GM19324 (cell line): Measurements from ENCODE around the gene GRWD1.
A peak's percentile ranks its signal among the peaks of the same experiment; 100 is the strongest.

Source experiments
- ATAC-seq: cut with Tn5 transposase; IDR thresholded peaks from one replicate; pipeline ENCODE4 v1.9.1; 2021; ENCODE audit warnings: mild to moderate bottlenecking, moderate library complexity; ENCODE audit not compliant: unreplicated experiment, low FRiP score

The GRWD1 gene

DNA sequence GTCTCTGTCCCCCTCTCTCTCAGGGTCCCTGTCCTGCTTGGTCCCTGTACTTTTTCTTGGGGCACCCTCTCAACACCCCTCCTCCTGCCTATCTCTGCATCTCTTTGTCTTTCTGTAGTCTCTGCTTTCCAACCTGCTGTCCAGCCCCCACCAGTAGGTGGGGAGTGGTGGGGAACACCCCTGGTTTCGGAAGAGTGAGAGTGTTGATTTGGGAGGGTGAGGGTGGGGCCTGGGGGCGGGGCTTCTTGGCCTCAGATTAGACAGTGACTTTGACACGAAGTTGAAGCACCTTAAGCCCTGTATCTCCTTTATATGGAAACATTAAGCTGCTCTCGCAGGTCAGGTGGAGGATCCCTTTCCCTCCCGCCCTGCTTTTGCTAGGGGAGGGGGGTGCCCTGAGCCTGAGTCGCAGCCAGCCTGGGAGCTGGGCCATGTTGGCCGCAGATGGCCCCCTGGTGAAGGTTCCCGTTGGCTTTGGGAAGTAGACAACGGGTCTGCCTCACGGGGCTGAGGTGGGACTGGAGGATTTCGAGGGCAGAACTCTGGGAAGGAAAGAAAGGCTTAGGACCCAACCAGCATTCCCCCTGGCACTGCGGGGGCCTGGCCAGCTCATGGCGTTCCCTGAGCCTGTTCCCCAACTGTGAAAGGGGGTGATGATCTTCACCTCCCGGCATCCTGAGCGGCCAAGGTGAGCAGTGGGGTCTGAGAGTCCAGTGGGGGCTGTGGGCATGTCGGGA is 9.6 kb downstream of the GRWD1 start, which contains the start of gene KCNJ14:
Gene KCNJ14 (plus strand): TSS at position 404 of the 737 bp plus-strand sequence. CDS start 6,151 bp downstream, outside the sequence.
- no peak for ATAC-seq

DNA sequence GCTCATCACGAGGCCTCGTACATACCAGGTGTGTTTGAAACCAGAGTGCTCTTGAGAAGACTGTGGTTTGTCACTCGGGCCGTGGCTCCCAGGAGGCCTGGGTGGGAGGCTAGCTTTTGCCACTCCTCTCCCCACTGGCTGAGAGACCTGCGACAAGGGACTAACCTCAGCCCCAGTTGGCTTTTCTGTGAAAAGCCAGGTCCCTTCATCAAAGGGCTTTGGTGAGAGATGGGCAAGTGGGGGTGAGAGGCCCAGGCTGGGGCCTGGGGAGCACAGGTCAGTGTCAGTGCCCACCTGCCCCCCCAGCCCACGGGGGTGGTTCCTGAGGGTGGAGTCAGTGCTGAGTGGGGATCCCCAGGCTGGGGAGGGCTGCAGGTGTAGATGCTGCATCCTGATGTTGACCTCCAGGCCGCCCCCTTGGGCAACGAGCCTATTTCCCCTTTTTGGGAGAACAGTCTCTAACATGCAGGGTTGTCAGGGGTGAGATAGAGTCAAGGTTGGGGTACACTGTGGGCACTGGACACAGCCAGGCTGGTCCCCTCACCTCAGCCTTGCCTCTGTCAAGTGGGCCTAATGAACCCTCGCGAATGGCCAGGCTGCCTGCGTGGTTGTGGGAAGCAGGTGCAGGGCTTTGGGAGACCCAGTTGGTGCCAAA is 10.3 kb downstream of the GRWD1 start:
- ATAC-seq, result no peak

GRCh38 chr19:48456864-48457263 is 11.1 kb downstream of the GRWD1 start:
- no peak for ATAC-seq

DNA sequence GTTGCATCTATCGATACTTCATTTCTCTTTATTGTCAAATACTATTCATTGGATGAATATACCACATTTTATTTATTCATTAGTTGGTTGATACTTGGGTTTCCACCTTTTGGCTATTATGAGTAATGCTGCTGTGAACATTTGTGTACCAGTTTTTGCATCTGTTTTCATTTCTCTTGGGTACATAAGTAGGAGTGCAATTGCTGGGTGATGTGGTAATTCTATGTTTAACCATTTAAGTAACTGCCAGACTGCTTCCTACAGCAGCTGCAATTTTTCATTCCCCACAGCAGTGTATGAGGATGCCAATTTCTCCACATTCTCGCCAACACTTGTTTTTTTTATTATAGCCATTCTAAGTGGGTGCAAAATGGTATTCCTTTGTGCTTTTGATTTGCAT is 12.2 kb downstream of the GRWD1 start:
- ATAC-seq, result no peak

DNA sequence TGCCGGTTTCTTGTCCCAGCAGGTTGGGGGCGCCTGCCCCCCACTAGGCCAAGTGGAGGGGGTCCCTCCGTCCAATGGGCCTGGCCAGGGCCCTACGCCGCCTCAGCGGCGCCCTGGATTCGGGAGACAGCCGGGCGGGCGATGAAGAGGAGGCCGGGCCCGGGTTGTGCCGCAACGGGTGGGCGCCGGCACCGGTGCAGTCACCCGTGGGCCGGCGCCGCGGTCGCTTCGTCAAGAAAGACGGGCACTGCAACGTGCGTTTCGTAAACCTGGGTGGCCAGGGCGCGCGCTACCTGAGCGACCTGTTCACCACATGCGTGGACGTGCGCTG is 15.8 kb downstream of the GRWD1 start:
- no peak for ATAC-seq

DNA sequence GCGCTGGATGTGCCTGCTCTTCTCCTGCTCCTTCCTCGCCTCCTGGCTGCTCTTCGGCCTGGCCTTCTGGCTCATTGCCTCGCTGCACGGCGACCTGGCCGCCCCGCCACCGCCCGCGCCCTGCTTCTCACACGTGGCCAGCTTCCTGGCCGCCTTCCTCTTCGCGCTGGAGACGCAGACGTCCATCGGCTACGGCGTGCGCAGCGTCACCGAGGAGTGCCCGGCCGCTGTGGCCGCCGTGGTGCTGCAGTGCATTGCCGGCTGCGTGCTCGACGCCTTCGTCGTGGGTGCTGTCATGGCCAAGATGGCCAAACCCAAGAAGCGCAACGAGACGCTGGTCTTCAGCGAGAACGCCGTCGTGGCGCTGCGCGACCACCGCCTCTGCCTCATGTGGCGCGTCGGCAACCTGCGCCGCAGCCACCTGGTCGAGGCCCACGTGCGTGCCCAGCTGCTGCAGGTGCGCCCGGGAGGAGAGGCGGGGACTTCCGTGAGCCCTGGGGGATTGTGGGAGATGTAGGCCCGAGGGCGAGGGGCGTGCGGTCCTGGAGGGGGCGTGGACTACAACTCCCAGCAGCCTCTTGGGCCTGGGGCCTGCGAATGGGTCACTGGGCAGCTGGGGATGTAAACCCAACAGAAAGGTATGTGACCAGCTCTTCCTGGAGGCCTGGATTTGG is 16.3 kb downstream of the GRWD1 start:
- ATAC-seq, result no peak

- no peak for ATAC-seq
These were observed 19.4 kb downstream of the GRWD1 start for GRCh38 chr19:48465215-48465614.

GRCh38 chr19:48466561-48467325 is 21.0 kb downstream of the GRWD1 start:
- no peak for ATAC-seq

GRCh38 chr19:48468772-48469288 is 23.0 kb downstream of the GRWD1 start:
- peak; percentile 96 for ATAC-seq

DNA sequence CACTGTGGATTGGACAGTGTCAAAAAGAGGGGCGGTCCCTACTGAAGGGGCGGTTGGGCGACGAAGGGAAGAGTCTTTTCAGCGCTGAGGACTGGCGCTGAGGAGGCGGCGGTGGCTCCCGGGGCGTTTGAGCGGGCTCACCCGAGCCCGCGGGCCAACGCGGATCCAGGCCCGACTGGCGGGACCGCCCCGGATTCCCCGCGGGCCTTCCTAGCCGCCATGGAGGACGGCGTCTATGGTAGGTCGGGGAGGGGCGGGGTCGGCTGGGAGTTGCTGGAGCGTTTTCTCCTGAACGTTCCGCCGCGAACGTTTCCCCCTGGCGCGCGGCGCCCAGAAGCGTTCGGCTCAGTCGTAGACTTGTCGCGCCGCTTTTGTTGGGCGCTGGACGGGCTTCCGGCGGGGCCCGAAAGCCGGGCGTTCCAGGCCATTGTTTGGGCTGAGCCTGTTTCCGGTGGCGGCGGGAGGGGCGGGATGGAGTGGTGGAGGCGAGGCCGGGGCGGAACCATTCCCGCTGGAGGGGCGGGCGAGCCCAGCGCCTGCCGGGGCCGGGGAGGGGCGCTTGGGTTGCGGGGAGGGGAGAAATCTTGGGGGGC is 23.6 kb downstream of the GRWD1 start, which contains the start of gene CYTH2:
Gene CYTH2 (plus strand): TSS at position 81 of the 593 bp plus-strand sequence. CDS start 139 bp downstream, at position 220.
- peak; percentile 28 for ATAC-seq

DNA sequence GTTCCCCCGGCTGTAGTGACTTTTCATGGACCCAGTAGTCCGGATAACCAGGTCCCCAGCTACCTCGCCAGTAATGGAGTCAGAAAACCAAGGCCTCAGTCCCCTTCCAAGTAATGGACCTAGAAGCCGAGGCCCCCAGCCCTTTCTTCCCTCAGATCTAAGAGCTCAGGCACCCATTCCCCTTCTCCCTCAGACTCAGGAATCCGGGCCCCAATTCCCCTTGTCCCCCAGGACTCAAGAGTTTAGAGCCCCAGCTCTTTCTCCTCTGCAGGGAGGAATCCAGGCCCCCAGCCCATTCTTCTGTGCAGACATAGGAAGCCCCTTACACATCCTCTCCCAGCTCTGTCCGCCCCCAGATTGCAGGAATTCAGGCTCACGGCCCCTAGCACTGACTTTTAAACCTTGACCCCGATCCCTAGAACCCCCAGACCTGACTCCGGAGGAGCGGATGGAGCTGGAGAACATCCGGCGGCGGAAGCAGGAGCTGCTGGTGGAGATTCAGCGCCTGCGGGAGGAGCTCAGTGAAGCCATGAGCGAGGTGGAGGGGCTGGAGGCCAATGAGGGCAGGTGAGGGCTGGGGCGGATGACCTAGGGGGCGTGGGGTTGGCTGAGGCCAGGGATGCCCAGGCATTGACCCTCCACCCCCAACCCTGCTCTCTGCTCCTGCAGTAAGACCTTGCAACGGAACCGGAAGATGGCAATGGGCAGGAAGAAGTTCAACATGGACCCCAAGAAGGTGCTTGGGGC is 24.3 kb downstream of the GRWD1 start:
- no peak for ATAC-seq

DNA sequence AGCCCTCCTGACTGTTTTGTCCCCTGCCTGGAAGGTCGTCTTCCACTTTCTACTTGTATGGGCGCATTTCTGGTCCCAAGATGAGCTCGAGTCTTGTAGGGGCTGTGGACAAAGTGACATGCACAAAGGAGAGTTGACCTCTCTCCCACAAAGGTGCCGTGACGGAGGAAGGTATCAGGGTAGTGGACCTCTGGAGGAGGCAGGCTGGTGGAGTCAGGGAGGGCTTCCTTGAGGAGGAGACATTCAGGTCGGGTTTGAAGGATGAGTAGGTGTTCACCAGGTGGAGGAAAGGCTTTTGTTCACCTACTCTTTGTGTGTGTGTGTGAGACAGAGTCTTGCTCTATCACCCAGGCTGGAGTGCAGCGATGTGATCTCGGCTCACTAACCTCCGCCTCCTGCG is 25.1 kb downstream of the GRWD1 start:
- no peak for ATAC-seq

DNA sequence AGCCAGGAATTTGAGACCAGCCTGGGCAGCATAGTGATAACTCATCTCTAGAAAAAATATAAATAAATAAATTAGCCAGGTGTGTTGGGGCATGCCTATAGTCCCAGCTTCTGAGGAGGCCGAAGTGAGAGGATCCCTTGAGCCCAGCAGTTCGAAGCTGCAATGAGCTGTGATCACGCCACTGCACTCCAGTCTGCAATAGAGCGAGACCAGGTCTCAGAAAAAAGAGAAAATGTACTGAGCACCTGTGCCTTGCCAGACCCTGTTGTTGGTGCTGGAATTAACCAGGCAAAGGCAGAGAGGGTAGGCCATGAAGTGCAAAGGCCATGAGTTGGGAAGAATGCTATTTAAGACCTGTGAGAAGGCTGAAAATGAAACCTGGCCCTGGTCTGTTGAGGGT is 26.1 kb downstream of the GRWD1 start:
- no peak for ATAC-seq

GRCh38 chr19:48473161-48473966 is 27.6 kb downstream of the GRWD1 start:
- ATAC-seq, result no peak

DNA sequence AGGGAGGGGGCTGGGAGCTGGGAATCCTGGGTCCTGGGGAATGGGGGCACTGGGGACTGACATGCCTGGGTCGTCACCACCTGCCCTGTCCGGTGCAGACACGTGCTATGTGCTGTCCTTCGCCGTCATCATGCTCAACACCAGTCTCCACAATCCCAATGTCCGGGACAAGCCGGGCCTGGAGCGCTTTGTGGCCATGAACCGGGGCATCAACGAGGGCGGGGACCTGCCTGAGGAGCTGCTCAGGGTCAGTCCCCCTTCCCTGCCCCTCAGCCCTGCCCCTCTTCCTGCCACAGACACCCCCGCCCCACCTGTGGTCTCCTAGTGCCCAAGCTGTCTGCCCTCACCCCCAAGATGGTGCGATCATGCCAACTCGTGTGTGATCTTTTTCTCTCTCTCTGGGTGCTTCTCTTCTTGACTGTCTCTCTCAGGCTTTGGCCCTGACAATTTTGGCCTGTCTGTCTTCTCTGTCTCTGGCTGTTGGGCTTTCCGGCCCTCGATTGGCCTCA is 28.4 kb downstream of the GRWD1 start:
- ATAC-seq, result no peak

GRCh38 chr19:48475369-48476068 is 29.7 kb downstream of the GRWD1 start:
- no peak for ATAC-seq

DNA sequence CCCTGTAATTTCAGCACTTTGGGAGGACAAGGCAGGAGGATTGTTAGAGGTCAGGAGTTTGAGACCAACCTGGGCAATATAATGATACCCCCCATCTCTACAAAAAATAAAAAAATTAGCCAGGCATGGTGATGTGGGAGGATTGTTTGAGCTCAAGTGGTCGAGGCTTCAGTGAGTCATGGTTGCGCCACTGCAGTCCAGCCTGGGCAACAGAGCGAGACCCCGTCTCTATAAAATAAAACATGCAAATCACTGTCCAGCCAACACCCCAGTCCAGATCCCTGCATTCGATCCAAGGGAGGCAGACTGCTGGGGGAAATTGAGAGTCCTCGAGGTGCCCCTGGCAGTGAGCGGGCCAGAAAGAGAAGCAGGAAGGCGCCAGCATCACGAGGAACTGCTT is 30.4 kb downstream of the GRWD1 start:
- no peak for ATAC-seq
